ENCODE measurements around the gene SSBP4.

The SSBP4 gene

GRCh38 chr19:18379803-18380747, 39.1 kb upstream of the SSBP4 start:
- TF ChIP-seq FOXP2 (optimal IDR thresholded peaks at IDR 0.05; ENCODE audit: borderline replicate concordance, extremely low read depth, extremely low read length, insufficient read depth) = peak; percentile 83
- TF ChIP-seq SIN3A (IDR thresholded peaks at IDR 0.05; ENCODE audit: borderline replicate concordance, insufficient read depth, low read length) = no peak

GRCh38 chr19:18380843-18381242, 38.4 kb upstream of the SSBP4 start:
- TF ChIP-seq TAF1 (IDR thresholded peaks at IDR 0.05; ENCODE audit: borderline replicate concordance, insufficient read depth, low read length) = no peak
- no peak for TF ChIP-seq POLR2AphosphoS5 (IDR thresholded peaks at IDR 0.05; ENCODE audit: low read depth, low read length)
- no peak for TF ChIP-seq SIN3A (IDR thresholded peaks at IDR 0.05; ENCODE audit: borderline replicate concordance, insufficient read depth, low read length)
- no peak for TF ChIP-seq FOXP2 (optimal IDR thresholded peaks at IDR 0.05; ENCODE audit: borderline replicate concordance, extremely low read depth, extremely low read length, insufficient read depth)

DNA sequence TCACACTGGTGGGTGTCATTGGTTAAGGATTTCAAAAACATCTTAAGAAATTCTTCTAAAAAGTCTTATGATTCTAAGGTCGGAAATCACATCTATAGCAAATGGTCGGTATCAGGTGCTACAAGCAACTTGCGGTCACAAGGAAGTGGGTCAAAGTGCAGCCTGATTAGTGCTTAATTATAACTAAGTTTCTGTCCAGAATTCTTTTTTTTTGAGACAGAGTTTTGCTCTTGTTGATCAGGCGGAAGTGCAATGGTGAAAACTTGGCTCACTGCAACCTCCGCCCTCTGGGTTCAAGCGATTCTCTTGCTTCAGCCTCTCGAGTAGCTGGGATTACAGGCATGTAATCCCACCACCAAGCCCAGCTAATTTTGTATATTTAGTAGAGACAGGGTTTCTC, 34.4 kb upstream of the SSBP4 start:
- TF ChIP-seq SIN3A (IDR thresholded peaks at IDR 0.05; ENCODE audit: borderline replicate concordance, insufficient read depth, low read length) = no peak
- TF ChIP-seq, protein P1, sequence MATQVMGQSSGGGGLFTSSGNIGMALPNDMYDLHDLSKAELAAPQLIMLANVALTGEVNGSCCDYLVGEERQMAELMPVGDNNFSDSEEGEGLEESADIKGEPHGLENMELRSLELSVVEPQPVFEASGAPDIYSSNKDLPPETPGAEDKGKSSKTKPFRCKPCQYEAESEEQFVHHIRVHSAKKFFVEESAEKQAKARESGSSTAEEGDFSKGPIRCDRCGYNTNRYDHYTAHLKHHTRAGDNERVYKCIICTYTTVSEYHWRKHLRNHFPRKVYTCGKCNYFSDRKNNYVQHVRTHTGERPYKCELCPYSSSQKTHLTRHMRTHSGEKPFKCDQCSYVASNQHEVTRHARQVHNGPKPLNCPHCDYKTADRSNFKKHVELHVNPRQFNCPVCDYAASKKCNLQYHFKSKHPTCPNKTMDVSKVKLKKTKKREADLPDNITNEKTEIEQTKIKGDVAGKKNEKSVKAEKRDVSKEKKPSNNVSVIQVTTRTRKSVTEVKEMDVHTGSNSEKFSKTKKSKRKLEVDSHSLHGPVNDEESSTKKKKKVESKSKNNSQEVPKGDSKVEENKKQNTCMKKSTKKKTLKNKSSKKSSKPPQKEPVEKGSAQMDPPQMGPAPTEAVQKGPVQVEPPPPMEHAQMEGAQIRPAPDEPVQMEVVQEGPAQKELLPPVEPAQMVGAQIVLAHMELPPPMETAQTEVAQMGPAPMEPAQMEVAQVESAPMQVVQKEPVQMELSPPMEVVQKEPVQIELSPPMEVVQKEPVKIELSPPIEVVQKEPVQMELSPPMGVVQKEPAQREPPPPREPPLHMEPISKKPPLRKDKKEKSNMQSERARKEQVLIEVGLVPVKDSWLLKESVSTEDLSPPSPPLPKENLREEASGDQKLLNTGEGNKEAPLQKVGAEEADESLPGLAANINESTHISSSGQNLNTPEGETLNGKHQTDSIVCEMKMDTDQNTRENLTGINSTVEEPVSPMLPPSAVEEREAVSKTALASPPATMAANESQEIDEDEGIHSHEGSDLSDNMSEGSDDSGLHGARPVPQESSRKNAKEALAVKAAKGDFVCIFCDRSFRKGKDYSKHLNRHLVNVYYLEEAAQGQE (IDR thresholded peaks at IDR 0.05; ENCODE audit: insufficient read depth in 1 of 2, low read depth in 2 of 2, low read length in 2 of 2) = no peak
- no peak for TF ChIP-seq TAF1 (IDR thresholded peaks at IDR 0.05; ENCODE audit: borderline replicate concordance, insufficient read depth, low read length)

DNA sequence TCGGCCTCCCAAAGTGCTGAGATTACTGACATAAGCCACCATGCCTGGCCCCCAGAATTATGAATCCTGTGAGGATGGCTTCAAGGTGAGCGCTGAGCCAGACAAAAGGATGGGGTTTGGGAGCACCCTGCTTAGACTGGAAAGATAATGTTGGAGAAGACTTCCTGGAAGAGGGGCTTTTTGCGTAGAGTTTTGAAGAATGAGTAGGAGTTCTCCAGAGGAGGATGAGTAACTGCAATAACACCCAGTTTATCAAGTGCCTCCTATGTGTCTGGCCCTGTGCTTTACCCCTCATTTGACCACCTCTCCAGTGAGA, 33.9 kb upstream of the SSBP4 start:
- TF ChIP-seq POLR2AphosphoS5 (IDR thresholded peaks at IDR 0.05; ENCODE audit: low read depth, low read length) (no peak), SIN3A (IDR thresholded peaks at IDR 0.05; ENCODE audit: borderline replicate concordance, insufficient read depth, low read length) (no peak), TAF1 (IDR thresholded peaks at IDR 0.05; ENCODE audit: borderline replicate concordance, insufficient read depth, low read length) (no peak), FOXP2 (optimal IDR thresholded peaks at IDR 0.05; ENCODE audit: borderline replicate concordance, extremely low read depth, extremely low read length, insufficient read depth) (no peak)
- TF ChIP-seq, protein P1 (IDR thresholded peaks at IDR 0.05; ENCODE audit: insufficient read depth in 1 of 2, low read depth in 2 of 2, low read length in 2 of 2) = no peak

DNA sequence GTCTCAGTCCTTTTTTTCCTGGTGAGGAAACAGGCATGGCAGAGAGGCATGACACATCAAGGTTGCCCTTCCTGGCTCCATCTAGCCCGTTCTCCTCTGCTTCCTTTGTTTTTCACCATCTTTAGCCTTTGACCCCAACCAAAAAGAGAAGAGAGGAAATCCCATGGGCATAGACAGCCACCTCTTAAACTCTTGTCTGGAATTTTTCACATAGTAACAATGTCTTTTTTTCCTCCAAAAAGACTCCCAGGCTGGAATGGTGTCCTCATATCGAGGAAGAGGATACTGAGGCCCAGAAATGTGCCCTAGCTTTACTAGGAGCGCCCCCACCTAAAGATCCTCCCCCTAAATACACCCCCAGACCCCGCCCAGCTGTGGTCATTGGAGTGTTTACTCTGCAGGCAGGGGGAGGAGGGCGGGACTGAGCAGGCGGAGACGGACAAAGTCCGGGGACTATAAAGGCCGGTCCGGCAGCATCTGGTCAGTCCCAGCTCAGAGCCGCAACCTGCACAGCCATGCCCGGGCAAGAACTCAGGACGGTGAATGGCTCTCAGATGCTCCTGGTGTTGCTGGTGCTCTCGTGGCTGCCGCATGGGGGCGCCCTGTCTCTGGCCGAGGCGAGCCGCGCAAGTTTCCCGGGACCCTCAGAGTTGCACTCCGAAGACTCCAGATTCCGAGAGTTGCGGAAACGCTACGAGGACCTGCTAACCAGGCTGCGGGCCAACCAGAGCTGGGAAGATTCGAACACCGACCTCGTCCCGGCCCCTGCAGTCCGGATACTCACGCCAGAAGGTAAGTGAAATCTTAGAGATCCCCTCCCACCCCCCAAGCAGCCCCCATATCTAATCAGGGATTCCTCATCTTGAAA, 33.3 kb upstream of the SSBP4 start, which contains the start of gene GDF15:
Gene GDF15, plus strand, starts transcription at position 484 of the 868 bp plus-strand sequence. Its CDS starts 32 bp downstream, at position 516.
- TF ChIP-seq, protein P1 (IDR thresholded peaks at IDR 0.05; ENCODE audit: insufficient read depth in 1 of 2, low read depth in 2 of 2, low read length in 2 of 2) = peak in 1 of 2 experiments; percentile 57; a peak in 1 of 4 replicates
- TF ChIP-seq FOXP2 (optimal IDR thresholded peaks at IDR 0.05; ENCODE audit: borderline replicate concordance, extremely low read depth, extremely low read length, insufficient read depth) = peak; percentile 81
- no peak for TF ChIP-seq TAF1 (IDR thresholded peaks at IDR 0.05; ENCODE audit: borderline replicate concordance, insufficient read depth, low read length)

Data from PFSK-1 (cell line).